NCI-H128 (cell line): Measurements from ENCODE around the gene ITGA4.

ENCODE experiments used
- DNase-seq: peaks from one replicate; lab custom pipeline; 2025; ENCODE audit not compliant: unreplicated experiment; lab: John Stamatoyannopoulos, UW

ITGA4 gene

DNA sequence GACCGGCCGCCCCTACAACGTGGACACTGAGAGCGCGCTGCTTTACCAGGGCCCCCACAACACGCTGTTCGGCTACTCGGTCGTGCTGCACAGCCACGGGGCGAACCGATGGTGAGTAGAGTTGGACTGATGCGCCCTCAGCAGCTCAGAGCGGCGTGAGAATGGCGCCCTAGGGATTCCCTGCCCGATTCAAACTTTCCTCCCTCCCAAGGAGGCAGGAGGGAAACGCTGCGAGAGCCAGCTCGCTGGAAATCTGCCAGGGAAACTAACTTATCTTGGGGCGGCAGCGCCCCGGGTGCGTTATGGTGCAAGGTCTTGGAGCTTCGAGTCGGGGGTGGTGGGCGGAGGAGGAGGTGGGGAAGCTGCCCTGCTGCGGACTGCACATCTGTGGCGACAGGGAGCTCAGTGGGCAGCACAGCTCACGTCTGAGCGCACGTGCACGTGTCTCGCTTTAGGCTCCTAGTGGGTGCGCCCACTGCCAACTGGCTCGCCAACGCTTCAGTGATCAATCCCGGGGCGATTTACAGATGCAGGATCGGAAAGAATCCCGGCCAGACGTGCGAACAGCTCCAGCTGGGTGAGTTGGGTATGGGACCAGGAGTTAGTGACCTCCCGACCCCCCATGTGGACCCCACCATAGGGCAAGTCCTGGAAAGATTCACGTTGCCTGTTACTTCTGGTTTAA, 697 bp downstream of the ITGA4 start:
- DNase-seq, result no peak

DNA sequence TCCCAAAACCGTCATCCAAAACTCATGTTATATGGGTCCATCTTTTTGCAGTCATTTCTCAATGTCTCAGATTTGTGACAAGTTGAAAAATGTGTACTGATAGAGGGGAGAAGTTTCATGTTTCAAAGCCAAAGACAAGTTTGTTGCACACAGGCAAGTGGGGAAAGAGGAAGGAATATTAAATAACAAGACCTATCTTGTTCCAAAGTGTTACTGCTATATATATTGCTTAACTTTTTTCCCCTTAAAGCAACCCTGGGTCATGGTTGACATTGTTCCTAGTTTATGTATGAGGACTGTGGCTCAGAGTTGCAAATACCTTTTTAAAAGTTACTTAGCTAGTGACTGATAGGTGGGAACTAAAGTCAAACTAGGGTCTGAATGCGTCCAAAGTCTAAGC, 1.7 kb downstream of the ITGA4 start:
- DNase-seq, result no peak

DNA sequence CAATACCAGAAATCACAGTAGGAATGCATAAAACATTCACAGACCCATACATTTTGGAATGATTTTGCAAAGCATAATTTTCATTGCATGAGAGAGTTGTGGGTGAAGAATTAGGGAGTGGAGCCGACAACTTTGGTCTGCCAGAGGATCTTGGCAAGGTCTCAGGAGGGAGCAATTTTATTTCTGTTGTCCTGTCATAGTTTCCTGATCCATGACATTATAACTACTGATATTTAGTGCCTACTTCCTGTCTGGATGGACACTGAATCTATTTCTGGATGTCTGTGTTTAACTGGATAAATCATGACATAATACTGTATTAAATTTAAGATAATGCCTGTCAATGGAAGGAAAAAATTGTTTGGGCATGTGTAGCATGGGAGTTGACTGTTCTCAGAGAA, 2.4 kb downstream of the ITGA4 start:
- DNase-seq, result no peak

DNA sequence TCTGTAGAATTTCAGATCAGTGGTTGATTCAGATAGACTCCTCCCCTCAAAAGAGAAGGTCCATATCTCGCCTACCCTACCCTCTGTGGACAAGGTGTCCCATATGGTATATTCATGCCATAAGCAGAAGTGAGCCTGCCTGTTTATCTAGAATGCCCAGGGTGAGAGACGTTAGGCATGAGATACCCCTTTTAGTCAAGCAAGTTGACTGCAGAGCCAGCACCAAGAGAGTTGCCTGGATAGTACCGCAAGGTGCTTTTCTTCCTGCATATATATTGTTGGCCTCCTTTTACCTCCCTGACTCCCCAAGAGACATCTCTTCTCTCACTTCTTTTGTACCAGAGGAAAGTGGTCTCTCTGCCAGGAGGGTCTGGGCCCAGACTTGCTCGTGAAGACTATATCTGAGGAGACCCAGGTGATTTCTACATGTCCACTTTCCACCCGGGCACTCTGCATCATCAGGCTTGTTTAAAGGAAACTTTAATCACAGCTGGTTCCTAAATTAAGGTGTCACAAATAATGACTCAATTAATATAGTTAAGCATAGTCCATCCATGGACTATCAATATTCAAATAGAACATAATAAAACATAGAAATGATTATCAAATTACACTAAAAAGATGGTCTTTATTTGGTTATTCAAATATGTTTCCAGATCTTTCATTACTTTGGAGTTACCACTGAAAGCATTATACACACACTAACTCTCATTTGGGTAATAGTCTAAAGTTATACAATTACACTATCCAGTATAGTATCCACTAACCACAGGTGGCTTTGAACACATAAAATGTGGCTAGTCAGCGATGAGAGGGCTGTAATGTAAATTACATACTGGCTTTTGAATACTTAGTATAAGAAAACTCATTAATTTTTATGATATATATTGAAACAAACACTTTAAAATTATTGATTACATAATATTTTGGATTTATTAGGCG, 4.1 kb downstream of the ITGA4 start:
- no peak for DNase-seq

DNA sequence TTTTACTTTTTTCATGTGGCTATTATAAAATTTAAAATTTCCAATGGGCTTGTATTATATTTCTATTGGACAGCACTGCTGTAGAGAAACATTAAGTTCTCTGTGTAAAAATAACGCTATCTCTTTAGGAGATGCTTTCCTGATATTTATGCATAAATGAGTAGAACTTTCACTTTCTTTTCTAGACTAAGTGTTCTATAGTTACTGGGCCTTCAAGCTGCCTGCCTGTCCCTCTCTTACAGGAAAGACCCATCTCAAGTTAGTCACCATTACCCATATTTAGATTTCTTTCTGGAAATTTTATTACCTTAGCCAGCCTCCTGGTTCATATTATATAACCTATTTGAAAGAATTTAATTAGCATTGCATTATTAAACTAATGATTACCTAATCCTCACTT, 4.8 kb downstream of the ITGA4 start:
- DNase-seq, result no peak

DNA sequence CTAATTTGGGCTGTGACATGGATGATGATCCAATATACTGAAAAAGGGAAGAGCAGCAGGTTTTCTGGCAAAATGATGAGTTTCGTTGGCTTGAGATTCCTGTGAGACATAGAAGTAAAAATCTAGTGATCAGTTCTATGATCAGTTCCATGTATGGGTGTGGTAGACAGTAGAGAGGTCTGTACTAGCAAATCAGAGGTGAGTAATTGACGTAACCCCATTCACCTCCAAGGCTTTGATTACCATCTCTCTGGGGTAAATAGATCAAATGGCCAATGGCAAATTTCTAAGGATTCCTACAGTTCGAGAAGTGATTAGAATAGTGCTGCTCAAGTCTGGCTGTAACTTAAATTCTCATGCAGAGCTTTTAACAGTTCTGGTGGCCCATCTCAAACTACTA, 6.4 kb downstream of the ITGA4 start:
- no peak for DNase-seq

DNA sequence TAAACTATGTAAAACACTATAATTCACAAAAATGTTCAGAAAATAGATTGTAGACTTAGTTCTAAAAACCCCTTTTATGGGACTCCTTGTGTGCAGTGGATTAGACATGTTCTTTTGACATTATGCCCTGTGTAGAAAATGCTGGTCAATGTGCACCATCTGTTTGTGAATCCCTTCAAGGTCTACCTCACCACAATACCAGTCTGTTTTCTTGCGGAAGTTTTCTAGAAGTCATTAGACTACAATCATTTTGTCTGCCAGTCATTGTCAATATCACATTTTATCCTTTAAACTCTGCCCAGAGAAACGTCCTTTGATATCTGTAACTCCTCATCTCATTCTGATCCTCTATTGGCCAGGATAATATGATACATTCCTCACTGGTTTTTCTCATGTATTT, 7.8 kb downstream of the ITGA4 start:
- no peak for DNase-seq

DNA sequence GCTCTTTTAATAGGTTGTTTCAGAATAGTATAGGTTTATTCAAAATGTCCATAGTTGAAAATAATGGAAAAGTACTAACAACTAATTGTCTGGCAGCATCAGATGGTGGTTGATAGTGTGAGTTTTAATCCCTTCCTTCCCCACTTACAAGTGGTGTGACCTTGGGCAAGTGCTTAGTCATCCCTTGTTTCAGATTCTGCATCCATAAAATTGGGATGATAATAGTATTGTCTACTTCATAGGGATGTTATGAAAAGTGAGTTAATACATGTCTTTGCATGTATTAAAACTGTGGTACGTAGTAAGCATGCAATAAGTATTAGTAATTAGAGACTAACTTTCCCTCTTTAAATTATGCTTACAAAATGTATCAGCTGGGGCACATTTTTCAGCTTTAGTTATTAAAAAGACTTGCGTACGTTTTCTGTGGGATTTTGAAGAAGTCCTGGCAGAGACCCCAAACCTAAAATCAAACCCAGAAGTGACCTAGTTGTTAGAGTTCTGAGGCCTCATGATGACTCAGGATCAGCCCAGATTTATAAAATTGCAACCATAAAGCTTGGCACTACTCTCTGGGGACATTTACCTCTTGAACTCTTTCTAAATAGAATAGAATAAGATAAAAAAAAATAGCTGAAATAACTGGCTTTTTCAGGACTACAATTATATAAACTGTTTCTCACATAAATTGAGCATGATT, 8.6 kb downstream of the ITGA4 start:
- DNase-seq, result no peak

DNA sequence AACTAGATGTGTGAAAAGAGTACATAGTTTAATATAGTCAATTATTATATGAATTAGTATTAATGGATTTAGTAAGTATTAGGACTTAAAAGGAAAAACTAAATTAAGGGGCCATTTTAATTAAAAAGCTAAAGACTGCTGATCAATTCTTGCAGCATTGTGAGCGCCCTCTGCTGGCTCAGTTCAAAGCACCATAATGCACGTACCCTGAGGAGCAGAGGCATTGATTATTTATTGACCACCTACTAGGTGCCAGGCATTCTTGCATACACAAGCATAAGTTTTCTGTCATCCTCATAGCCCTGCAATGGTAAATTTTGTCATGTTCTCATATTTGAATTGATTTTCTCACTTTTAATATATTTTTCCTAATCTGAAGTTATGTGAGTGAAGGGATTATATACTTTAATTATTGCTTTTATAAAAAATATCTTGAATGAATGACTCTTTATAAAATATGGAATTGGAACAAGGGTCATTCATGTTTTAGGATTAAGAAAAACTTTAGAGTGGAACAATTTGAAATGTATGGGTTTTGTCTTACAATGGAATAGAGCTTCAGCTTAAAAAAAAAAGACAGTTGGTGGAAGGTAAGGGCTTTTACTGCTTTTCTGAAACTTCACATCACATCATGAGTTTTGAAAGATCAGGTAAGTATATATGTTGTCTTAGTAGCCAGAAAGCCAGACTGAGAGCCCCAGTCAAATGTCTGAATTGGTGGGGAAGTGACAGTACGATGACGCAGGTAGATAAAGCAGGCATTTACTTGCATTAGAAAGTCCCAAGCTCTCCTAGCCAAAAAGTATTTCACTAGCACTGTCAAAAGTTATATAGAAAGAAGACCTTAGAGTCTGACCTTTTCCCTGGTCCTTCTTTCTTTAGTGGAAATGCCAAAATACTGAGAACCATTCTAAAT, 9.7 kb downstream of the ITGA4 start:
- no peak for DNase-seq

DNA sequence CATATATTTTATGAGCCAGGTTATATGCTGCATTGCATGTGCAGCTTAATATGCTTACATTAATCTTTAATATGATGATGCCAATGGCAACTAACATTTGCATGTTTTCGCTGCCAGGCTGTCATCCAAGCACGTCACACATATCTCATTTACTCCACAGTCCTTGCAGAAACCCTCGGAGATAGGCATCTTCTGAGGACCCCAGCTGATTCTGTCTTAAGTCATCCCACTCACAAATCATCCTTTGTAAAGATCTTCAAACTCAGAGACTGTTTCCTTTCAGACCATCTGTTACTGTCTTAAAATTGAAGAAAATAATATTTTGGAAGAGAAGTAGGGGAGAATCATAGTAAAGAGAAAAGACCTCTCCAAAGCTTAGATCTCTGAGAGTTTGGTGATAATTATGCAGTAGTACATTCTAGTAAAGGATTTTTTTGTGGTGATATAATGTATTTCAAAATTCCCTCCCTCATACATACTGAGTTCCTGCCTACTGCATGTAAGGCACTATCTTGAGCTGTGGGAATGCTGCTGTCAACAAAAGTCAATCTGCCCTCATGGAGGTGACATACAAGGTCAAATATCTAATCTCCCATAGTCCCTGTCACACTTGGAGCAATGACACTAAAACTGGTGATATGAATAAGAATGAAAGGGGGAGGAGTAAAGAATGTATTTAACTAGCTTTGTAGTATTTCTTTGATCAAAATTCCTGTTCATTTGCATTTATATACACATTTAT, 11.0 kb downstream of the ITGA4 start:
- DNase-seq, result no peak

DNA sequence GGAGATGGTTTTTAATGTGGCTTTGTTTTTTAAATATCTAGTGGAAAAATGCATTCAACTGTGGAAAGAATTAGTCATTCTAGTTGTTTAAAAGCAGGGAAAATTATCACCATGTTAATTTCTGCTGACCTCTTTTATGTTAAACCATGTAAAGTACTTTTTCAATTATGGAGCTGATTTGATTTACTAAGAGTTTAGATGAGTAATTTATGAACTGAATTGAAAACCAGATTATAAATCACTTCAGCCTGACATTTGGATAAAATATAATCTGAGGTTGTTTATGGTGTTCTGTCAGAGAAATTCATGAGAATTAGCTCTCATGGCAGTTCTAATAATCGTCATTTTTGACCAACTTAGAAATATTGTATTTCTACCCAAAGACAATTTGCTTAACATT, 11.6 kb downstream of the ITGA4 start:
- no peak for DNase-seq

DNA sequence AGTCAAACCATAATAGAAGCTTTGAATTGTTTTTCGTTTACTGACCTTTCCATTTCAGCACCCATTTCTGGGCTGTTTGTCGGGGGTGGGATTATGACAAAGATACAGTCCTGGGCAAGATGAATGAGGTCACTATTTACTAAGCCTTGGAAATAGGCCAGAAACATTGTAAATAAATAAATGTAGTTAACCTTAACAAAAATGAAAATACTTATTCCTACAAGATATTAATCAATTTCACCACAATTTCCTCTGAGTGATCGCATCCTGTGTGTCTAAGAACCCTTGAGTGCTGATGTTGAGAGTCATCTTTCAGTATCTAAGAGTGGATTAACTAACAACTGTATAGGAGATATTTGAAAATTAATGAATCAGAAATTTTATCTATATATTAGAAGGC, 14.0 kb downstream of the ITGA4 start:
- no peak for DNase-seq

DNA sequence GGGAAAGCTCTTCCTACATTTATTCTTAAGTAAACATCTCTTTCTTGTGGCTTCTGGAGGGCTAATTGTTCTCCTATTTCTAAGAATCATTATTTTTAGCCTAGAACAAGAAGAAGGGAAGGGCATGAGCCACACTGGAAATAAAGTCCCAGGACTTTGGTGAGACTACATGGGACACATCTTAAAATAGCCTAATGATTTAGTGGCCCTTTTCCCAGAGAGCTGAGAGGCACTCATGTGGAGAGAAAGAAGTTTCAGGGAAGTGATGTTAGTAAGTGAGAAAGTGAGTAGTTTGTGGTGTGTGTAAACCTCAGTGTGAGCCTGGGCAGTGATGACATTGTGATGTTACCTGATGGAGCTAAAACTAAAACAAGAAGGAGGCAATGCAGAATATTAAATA, 14.6 kb downstream of the ITGA4 start:
- DNase-seq, result no peak

DNA sequence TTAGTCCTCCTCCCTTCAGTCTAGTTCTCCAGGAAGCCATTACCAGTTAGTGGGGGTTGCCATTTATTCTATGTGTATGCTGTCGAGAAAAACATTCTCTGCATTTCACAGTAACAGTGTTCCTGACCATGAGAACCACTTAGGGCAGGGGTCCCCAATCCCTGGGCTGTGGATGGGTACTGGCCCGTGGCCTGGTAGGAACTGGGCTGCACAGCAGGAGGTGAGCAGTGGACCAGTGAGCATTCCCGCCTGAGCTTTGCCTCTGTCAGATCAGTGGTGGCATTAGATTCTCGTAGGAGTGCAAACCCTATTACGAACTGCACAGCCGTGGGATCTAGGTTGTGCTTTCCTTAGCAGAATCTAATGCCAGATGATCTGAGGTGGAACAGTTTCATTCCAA, 15.8 kb downstream of the ITGA4 start:
- no peak for DNase-seq

DNA sequence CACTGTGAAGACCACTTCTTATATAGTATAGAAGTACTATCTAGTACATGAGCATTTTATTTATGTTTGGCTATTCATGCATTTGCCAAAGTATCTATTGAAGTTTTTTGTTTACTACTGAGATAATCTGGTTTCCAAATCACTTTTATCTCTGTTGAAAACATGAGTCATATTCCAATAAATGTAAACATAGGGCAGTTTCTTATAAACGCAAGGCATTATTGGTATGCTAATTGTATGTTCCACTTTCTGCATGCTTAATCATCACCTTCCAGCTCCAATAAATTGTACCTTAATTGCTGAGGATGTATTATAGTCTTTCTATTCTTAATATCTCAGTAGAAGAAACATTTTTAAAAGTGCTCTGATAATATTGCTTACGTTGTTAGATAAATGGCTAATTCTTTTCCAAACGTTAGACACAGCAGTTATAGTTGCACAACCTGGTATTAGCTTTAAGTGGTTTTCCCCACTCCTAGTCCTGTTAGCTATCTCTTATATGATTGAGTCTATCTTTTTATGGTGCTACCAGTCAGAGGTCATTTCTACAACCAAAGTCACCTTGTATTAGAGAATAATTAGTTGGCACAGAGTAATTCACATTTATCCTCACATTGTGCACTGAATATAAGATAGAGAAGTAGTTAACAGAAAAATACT, 17.2 kb downstream of the ITGA4 start:
- no peak for DNase-seq

DNA sequence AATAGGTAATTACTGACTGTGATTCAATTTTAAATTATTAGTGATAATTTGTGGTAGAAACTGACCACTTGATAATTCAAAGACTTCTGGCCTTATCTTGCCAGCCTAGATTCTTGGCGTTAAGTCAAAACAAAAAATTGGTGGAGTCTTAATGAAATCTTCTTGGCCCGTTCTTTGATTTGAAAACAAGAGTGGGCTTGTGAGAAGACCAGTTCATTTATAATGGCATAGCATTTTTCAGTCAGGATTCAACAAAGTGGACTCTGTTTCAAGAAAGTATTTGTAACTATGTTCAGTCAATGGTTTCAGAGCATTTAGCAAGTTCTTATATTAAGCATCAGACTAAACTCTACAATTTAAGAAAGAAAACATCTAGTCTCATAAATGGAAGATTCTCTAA, 26.0 kb downstream of the ITGA4 start:
- DNase-seq, result no peak

DNA sequence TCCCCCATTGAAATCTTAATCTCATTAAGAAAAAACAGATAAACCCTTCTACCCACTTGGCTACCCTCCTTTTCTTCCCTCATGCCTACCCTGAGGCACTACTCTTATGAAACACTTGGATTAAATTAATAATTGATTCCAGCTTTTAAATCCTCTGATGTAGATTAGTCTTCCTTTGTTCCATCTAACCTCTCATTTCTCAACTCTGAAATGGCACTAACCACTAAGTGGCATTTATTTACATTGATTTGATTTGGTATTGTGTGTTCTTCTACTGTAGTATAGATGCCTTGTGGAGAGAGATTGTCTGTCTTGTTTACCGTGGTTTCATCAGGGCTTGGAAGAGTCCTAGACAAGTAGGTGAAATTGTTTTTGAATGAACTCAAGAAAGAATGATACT, 26.7 kb downstream of the ITGA4 start:
- peak; percentile 43 for DNase-seq

DNA sequence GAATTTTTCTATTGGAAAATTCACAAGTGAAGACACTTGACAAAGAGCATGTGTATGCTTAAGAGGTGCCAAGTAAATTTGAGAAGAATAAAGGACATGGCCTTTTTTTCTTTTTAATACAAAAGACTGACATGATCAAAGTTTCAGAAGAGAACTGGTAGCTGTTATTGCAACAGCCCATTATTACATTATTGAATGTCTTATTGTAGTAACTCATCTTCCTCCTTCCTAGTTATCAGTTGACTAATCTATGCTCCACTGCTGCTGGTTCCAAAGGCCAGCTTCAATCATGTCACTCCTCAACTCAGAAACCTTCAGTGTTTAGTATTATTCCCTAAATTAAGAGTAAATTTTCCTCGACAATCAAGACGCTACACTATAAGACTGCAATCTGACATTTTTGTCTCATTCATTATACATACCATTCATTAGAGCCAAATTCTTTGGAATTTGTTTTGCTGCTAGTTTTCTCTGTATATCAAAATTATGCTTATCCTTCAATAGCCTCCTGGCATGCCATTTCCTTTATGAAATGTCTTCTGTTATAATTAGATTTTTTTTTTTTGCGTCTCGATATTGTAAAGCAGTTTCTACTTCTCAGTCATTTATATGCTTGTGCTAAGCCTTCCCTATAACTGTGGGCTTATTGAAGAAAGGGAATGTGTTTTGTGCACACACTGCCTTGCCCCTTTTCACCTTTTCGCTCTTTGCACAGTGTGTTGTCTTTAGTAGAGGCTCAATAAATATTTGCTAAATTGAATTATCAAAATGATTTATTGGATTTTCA, 27.9 kb downstream of the ITGA4 start:
- DNase-seq, result no peak

DNA sequence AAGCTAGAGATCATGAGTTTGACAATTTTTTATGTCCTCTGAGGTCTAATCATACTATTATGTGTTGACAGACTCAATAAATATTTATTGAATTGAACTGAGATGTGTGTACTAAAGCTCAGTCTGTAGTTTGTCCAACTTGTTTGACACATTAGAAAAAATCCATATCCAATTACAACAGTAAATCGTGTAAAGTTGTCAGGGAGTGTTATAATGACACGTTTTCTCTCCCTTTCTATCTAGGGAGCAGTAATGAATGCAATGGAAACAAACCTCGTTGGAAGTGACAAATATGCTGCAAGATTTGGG, 28.4 kb downstream of the ITGA4 start:
- no peak for DNase-seq
